K562 treated with DMSO at 1 percent for 24 hours (cell line): Measurements from ENCODE around the gene SDCBP2. TPM values are rescaled to one million over a fixed set of nuclear protein-coding genes. Genes with fewer than 3 reads are reported as not detected.

Experiments used
- total RNA-seq: library from RNA; unstranded; fragments of 300-600 nt; gene quantifications from 2 replicates; pipeline ENCODE4 v1.2.3, GENCODE V29; 2022; ENCODE audit warnings: low read depth; ENCODE audit not compliant: insufficient read depth

The SDCBP2 gene
- total RNA-seq = 3.0 TPM in 2 replicates

GRCh38 chr20:1328680-1329330, at the start of gene SDCBP2:
SDCBP2 (minus strand) TSS chr20:1329139; CDS start chr20:1320416, 8,723 bp downstream.

GRCh38 chr20:1266167-1266973, 62.6 kb downstream of the SDCBP2 start, which contains the start of gene SNPH:
SNPH (plus strand) TSS chr20:1266294; CDS start chr20:1296240, 29,946 bp downstream.

Other genes starting within 250 kb of the SDCBP2 start
- 52.8 and 58.0 TPM in 2 replicates for gene PSMF1, start 210.5 kb downstream of the SDCBP2 start, total RNA-seq
- 12.3 and 18.3 TPM in 2 replicates for gene TMEM74B, start 144.2 kb downstream of the SDCBP2 start, total RNA-seq
- gene C20orf202, start 125.7 kb downstream of the SDCBP2 start, total RNA-seq = 0.43 and 0.92 TPM in 2 replicates
- gene RAD21L1, start 103.1 kb downstream of the SDCBP2 start, total RNA-seq = not detected in 2 replicates
- 5.7 and 6.6 TPM in 2 replicates for gene SNPH, start 62.8 kb downstream of the SDCBP2 start, total RNA-seq
- gene FKBP1A, start 63.9 kb upstream of the SDCBP2 start, total RNA-seq = 190 and 198 TPM in 2 replicates
- 68.5 and 69.0 TPM in 2 replicates for gene NSFL1C, start 137.7 kb upstream of the SDCBP2 start, total RNA-seq
- gene SIRPB2, start 162.3 kb upstream of the SDCBP2 start, total RNA-seq = not detected in 2 replicates
- gene SIRPD, start 228.6 kb upstream of the SDCBP2 start, total RNA-seq = not detected in 2 replicates